GM12891 (cell line): ENCODE measurements around the gene TBCD.

Experiments used
- PAX5 ChIP-seq: IDR thresholded peaks from 2 replicates; pipeline ENCODE4 v1.6.1; 2011; ENCODE audit warnings: low read length, moderate library complexity, mild to moderate bottlenecking; ENCODE audit not compliant: insufficient read depth, severe bottlenecking
- POLR2A ChIP-seq: IDR thresholded peaks from 2 replicates; pipeline ENCODE4 v1.6.1; 2011; ENCODE audit warnings: low read depth, low read length, control low read depth
- POLR2AphosphoS5 ChIP-seq: IDR thresholded peaks from 2 replicates; pipeline ENCODE4 v1.6.1; 2011; ENCODE audit warnings: low read depth, low read length, control low read depth
- POU2F2 ChIP-seq: IDR thresholded peaks from 2 replicates; pipeline ENCODE4 v1.6.1; 2011; ENCODE audit warnings: low read depth, mild to moderate bottlenecking, control low read depth, low read length, moderate library complexity
- SPI1 ChIP-seq: IDR thresholded peaks from 2 replicates; pipeline ENCODE4 v1.6.1; 2011; ENCODE audit warnings: low read depth, low read length, control low read depth
- TAF1 ChIP-seq: IDR thresholded peaks from 2 replicates; pipeline ENCODE4 v1.6.1; 2011; ENCODE audit warnings: low read depth, low read length, control low read depth

DNA sequence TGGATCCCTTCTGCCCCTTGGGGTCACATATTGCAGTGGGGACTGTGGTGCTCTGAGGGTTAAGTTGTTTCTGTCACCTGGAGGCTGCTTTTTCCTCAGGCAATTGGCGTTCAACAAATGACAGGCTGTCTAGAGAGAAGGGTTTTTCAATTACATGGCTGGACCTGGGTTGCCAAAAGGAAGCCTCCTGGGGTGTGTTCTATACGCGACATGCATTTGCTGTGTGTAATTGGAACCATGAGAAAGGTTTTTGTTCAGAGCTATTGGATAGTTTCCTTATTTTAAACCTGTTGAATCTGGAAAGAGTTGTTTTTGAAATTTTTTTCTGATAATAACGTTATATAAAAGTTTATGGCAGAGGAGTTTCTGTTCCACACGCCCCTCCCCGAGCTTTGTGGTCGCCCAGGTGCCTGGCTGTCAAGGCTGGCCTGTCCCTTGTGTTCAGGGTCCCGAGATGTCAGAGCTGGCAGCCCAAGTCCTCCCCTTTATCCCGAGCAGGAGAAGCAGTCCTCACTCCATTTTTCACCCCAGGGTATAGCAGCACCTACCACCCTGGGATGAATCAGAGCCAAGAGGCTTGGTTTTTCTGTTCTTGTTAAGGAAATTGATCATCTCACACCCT lies 114.0 kb downstream of the TBCD start:
- TF ChIP-seq POLR2AphosphoS5 (no peak), SPI1 (no peak), POLR2A (no peak), TAF1 (no peak), PAX5 (no peak), POU2F2 (no peak)
